Smooth muscle cell of the pulmonary artery (primary cell): ENCODE measurements around the gene ATP13A1. TPM values are rescaled to one million over a fixed set of nuclear protein-coding genes. Genes with fewer than 3 reads are reported as not detected.

Source experiments
- total RNA-seq: library from RNA; depleted of rRNA; stranded (reverse); fragments of >200 nt; gene quantifications from 2 replicates; pipeline ENCODE4 v1.2.3, GENCODE V29; 2014

Gene ATP13A1
- 42.6 and 67.5 TPM in 2 replicates for total RNA-seq

DNA sequence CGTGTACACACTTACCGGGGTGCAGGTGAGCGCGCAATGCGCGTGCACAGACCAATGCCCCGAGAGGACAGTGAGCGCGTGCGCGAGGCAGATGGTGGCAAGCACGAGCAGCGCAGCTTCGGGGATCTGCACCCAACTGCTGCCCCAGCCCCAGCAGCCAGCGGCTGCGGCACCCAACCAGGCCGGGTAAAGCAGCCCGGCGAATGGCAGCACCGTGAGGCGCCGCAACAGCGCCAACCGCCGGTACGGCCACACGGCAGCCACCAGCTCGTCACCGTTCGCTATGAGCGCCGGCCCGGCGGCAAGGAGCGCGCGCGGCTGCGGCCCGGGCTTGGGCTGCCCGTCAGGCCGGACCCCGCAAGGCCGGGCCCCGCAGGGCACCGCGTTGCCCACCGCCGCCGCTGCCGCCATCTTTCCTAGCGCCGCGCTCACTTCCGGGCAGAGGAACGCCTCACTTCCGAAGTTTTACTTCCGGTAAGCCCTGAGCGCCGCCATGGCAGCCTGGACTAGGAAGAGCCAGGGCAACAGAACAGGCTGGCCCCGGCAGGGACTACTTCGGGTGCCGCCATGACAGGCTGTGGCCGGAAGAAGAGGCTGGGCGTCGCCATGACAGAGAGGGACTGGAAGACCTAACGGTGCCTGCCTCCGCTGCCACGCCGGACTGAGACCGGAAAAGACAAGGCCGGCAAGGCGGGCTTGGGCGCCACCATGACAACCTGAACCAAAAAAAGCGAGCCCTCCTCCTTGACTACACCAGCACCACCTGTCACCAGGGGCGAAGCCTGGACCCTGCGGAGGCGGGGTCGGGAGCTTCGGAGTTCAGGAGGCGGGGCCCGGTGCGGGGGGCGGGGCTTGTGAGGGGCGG is at the start of gene ATP13A1:
TSS of gene ATP13A1 (minus strand) at position 421 of the 865 bp plus-strand sequence. CDS start at position 411, 10 bp downstream.

DNA sequence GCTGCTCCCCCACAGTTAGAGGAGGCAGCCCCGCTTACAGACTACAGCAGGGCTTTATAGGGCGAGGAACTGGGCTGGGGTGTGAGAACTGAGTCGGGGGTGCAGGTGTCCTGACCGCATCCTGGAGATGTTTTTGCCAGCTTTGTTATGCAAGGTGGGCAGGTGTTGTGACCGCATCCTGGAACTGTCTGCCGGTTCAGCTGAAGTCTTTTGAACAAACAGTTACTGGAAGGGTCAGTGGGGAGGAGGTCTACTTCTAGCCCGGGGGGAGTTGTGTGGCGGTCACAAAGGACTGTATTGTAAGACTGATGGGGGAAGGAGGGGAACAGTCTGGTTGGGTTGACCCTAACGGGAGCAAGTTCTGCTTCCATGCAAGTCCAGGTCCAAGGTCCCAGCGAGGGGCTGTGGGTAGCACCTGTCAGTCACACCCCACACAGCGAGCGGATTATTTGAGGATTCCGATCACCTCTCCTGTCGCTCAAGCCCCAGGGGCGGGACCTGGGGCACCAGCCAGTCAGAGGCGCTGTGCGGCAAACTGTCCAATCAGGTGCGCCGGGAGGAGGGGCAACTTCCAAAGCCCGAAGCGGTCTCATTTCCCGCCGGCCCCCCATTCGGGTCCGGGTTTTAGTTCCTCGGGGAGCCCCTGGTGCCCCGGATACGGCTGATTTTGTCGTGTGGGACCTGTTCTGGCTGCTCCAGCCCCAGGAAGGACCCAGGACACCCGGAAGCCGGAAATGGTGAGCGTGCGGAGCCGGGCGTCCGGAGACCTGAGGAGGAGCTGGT is 4.9 kb upstream of the ATP13A1 start, which contains the start of gene ZNF101:
TSS of gene ZNF101 (plus strand) at position 610 of the 783 bp plus-strand sequence. CDS start at position 735, 125 bp downstream.

DNA sequence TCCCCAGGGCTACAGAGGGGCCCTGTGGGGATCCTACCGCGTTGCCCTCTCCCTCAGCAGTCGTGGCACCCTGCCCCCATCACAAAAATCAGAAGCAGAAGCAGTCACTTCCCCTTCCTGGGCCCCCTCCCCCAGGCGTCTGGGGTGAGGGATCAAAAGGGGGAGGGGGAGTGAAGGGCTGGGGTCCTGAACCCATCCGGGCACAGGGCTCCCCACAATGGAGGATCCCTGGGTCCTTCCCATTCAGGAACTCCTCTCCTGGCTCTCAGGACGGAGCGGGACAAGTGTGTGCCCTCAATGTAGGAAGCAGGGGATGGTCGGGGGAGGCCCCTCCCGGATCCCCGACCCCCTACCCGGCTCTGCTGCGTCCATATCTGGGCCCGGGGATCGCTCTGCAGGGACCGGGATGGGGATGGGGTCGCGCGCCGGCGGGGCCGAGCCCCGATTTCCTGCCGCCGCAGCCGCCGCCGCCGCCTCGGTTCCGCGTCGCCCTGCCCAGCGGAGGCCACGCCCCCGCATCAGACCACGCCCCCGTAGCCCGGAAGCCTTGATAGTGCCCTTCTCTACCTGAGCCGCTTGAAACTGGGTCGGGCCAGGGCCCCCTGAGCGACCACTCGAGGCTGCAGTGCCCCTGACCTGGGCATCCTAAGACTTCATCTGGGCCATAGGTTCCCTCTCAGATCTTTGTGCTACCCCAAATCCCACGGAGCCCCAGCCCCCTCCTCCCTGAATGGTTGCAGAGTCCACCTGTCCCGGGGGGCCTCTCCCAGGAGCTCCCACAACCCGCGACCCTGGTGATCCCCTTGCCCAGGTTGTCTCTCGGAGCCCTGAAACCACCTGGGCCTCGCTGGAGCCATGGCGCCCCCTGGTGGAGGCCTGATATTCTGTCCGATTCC is 20.1 kb downstream of the ATP13A1 start, which contains the start of gene GMIP:
TSS of gene GMIP (minus strand) at position 500 of the 896 bp plus-strand sequence. CDS start at position 372, 128 bp downstream.

DNA sequence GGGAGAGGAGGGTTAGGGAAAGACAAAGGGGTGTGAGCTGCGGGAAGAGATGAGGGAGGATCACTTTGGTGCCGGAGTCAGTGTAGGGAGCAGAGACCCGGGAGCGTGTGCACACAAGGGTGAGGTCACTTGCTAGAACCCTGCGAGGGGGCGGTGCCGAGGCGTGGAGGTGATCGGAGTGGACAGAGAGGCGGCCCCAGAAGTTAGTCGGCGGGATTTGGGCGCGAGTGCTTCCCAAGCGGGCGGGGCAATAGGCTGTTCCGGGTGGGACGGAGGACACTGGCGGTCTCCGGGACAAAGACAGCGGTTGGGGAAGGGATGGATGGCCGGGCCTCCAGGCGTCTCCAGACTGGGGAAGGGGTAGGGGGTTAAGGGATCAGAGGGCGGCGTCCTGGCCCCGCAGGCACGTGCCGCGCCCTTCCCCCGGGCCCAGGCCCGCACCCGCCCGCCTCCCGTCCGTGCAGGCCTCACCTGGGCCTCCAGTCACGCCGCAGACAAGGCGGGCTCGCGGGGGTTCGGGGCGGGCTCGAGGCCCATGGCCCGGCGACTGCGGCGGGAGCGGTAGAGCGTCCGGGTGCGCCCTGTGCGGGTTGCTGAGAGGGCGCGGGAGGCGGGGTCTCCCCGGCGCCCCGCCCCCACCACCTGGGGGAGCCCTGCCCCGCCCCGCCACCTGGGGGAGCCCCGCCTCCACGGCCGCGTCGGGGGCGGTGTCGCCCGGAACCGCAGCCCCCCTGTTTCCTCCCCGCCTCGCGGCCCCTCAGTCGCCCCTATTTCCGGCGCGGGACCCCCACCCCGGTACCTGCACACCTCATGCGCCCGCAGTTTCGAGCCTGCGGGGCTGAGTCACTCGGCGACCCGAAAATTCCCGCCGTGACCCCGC is 35.6 kb downstream of the ATP13A1 start, which contains the start of gene LPAR2:
TSS of gene LPAR2 (minus strand) at position 600 of the 880 bp plus-strand sequence. CDS start 945 bp downstream, outside the sequence.

DNA sequence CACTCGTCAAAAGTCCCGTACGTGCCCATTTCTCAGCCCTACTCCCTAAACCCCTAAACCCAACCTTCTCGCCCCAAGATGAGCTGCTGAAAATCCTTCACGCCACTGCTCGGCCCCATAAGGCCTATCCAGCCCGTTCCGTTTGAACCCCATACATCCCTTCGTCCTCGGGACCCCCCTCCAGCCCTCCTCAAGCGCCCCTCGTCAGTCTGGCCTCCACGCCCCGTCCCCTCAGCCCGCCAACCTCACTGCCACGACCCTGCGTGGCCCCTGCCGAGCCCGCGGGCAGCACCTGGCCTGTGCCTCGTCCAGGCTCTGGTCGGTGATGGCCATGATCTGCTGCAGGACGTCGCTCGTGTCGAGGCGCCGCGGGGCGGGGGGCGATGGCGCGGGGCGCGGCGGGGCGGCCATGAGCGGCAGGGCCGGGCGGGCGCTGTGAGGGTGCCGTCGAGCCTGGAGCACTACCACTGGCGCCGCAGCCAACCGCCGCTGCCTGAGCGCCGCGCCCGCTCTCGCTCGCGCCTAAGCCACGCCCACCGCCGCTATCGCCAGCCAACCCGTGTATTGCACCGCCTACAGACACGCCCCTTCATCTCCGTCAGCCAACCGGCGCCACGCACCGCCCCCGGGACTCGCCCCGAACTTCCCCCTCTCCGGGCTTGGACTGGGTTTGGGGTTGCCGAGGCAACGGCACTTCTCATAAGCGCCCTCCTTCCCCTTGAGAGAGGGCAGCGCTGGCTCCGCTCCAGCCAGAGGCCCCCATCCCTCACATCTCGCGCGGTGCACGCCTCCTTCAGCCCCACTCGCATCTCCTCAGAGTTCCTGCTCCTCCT is 45.0 kb downstream of the ATP13A1 start, which contains the start of gene PBX4:
TSS of gene PBX4 (minus strand) at position 469 of the 833 bp plus-strand sequence. CDS start at position 411, 58 bp downstream.

Other genes with a start within 250 kb of the ATP13A1 start
- 1.7 and 1.8 TPM in 2 replicates for gene TSSK6, start 148.1 kb downstream of the ATP13A1 start, total RNA-seq
- 128 TPM in 2 replicates for gene NDUFA13, start 147.5 kb downstream of the ATP13A1 start, total RNA-seq
- 0.26 and 0.40 TPM in 2 replicates for gene YJEFN3, start 134.8 kb downstream of the ATP13A1 start, total RNA-seq
- gene CILP2, start 125.4 kb downstream of the ATP13A1 start, total RNA-seq, result 0.17 and 0.20 TPM in 2 replicates
- 0.10 and 0.26 TPM in 2 replicates for gene PBX4, start 45.0 kb downstream of the ATP13A1 start, total RNA-seq
- 1.1 and 1.7 TPM in 2 replicates for gene LPAR2, start 35.5 kb downstream of the ATP13A1 start, total RNA-seq
- gene GMIP, start 20.0 kb downstream of the ATP13A1 start, total RNA-seq, result 4.4 and 5.9 TPM in 2 replicates
- gene ZNF101, start 5.2 kb upstream of the ATP13A1 start, total RNA-seq, result 4.6 and 5.4 TPM in 2 replicates
- 4.1 and 5.3 TPM in 2 replicates for gene ZNF14, start 69.4 kb upstream of the ATP13A1 start, total RNA-seq
- gene ZNF506, start 158.1 kb upstream of the ATP13A1 start, total RNA-seq, result 10.0 and 10.1 TPM in 2 replicates
- 3.1 and 3.2 TPM in 2 replicates for gene ZNF253, start 202.2 kb upstream of the ATP13A1 start, total RNA-seq
- 2.6 and 2.9 TPM in 2 replicates for gene ZNF93, start 237.3 kb upstream of the ATP13A1 start, total RNA-seq